ENCODE data around the gene ARHGEF1.

The ARHGEF1 gene

DNA sequence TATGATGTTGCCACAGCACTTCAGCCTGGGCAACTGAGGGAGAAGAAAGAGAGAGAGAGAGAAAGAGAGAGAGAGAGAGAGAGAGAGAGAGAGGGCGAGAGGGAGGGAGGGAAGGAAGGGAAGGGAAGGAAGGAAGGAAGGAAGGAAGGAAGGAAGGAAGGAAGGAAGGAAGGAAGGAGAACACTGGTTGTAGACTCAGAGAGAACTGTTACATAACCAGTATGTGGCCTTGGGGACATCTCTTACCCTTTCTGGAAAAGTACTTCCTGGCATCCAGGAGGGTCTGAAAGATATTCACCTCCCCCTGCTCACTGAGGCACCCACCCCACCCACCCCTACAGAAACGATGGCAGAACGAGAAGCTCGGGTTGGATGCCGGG is 2.7 kb upstream of the ARHGEF1 start:
- no peak for DNase-seq (ENCODE audit: low read depth in 2 of 3, low spot score in 2 of 3)

DNA sequence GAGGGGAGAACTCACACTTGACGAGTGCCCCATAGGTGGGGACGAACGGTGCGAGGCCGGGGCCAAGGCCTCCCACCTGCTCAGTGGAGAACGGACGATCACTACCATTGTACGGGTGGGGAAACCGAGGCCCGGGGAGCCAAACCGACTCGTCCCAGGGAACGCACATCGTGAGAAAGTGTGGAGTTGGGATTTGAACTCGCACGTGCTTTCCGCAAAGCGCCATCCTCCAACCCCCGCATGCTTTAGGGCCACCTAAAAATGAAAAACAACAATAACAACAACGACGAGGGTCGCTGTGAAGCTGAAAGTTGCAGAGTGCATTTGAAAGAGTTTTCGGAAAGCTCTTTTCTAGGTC is 458 bp downstream of the ARHGEF1 start:
- no peak for DNase-seq (ENCODE audit: low read depth in 2 of 3, low spot score in 2 of 3)

DNA sequence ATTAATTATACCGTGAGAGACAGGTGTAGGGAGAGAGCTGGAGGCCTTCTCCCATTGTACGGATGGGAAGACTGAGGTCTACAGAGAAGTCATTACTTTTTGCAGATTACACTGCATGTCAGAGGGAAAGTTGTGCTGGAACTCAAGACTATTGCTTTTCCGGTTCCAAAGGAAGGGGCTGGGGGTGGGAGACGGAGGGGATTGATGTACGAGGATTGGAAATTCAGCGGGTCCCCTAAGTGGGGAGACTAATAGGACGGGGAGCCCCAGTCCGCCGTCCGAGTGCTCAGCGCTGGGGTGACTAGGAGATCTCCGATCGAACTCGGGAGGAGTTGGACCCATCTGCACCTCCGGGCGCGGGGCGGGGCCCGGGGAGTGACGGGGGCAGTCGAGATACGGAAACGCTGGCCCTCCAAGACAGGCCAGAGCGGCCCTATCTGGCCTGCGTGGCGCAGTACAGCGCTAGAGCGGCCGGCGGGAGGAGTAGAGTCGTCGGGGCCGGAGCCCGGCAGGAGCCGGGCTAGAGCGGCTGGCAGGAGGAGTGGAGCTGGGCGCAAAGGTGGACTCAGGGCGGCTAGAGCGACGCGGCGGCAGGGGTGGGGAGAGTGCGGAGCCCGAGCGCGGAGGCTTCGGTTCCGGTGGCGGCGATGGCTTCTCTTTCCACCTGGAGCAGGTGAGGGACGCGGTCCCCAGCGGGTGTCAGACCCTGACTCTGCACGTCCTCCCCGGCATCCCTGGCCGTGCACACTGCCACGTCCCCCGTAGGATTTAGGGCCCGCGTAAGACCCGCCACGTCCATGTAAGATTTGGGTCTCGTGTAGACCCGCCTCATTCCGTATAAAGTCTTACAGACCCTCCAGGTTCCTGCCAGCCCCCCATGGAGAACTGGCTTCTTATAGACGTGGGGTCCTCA is 1.1 kb downstream of the ARHGEF1 start:
- DNase-seq (ENCODE audit: low read depth in 2 of 3, low spot score in 2 of 3) = peak; percentile 80 to 88 (median 83)

DNA sequence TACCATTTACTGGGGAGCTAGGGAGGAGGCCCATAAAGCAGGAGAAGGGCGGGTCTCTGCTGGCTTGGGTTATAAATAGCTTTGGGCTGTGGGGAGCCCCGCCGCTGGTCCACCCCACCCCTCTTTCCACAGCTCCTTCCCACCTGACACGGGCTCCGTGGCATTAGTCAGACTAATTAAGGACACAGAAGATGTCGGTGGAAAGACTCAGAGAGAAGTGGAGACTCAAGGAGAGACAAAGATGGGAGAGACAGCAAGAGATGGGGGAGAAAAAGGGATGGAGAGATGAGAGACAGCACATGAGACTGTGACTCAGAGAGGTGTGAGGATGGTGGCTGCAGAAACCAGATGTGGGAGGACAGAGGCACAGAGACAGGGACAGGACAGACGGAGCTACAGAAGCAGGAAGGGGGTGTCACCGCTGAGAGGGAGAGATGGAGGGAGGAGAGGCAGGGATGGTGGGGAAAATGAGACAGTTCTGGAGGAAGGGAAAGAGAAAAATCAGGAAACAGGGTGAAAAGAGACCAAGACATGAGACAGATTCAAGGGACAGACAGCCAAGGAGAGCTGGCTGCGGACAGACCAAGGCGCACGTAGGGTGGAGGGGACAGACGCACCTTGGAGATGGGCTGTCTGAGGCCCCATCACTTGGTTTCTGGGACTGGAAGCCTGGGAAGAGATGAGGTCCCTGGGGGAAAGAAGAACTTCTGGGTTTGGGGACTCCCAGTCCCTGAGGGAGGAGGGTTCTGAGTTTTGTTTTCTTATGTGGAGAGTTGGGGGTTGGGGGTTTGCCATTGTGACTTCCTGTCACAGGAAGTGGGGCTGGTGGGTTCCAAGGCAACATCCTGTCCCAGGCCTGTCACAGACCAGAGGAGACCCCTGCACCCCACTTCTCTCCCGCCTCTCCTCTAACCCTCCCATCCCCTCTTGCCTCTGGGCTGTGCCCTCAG is 4.1 kb downstream of the ARHGEF1 start:
- DNase-seq (ENCODE audit: low read depth in 2 of 3, low spot score in 2 of 3) = no peak

DNA sequence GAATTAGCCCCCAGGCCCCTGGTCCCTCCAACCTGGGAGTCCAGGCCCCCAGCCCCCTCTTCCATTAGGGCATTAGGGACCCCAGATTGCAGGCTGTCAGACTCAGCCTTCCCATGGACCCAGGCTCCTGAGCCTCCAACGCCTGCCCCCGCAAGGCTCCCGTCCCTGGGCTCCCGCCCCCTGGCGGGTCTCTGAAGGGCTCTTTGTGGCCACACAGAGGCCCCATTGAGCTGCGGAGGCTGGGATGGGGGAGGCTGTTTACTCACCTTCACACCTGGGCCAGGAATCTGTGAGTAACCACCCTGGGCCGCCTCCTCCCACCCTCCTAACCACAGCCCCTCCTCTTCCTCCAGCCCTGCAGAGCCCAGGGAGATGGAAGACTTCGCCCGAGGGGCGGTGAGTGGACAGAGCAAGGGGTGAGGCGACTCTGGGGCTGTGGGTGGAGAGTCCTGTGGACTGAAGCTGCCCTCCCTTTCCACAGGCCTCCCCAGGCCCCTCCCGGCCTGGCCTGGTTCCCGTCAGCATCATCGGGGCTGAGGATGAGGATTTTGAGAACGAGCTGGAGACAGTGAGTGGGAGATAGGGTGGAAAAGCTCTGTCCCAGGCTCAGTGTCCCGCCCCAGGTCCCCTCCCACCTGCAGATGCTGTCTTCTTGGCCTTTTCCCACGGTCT is 4.9 kb downstream of the ARHGEF1 start:
- DNase-seq (ENCODE audit: low read depth in 2 of 3, low spot score in 2 of 3) = peak; percentile 66 to 80 (median 79)

DNA sequence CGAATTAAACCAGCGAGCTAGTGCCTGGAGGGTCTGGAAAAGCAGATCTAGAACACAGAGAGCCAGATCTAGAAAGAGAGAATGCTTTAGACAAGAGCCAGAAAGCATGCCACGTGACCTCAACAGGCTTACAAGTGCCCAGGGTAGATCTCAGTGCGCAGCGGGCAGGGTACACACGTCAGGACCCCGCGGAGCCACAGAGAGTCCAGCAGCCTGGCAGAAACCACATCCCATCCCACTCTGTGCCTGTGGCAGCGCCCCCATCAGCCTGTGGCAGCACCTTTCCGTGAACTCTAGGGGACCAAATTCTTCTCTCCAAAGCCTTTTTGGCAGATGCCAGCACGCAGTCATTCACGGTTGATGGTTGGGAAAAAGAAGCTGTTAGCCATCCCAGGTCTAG is 5.9 kb downstream of the ARHGEF1 start:
- DNase-seq (ENCODE audit: low read depth in 2 of 3, low spot score in 2 of 3) = no peak

DNA sequence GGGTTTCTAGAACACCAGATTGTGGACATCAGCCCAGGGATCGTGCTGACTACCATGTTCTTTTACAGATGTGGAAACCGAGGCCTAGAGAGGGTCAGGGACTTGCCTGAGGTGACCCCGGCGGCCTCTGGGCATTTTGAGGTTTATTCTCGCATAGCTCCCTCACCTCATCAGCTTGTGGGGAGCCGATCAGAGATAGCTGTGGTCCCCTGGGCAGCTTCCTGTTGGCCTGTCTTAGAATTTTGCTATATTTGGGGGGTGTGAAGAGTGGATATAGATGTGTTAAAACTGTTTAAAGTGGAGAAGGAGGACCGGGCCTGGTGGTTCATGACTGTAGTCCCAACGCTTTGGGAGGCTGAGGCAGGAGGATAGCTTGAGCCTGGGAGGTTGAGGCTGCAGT is 6.9 kb downstream of the ARHGEF1 start:
- DNase-seq (ENCODE audit: low read depth in 2 of 3, low spot score in 2 of 3) = no peak

DNA sequence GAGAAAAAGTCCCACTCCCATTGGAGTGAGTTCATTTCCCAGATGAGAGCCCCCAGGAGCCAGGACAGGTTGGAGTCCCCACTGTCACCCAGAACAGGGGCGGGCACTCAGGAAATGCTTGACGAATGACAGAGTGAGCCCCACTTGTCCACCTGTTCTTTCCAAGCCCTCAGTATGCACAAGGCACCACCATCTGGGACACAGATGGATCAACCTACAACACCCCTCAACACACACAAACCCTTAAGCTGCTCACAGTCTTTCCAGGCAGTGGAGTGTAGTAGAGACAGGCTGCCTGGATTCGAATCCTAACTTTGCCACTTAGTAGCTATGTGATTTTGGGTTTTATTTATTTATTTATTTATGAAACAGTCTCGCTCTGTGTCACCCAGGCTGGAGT is 8.0 kb downstream of the ARHGEF1 start:
- DNase-seq (ENCODE audit: low read depth in 2 of 3, low spot score in 2 of 3) = no peak

DNA sequence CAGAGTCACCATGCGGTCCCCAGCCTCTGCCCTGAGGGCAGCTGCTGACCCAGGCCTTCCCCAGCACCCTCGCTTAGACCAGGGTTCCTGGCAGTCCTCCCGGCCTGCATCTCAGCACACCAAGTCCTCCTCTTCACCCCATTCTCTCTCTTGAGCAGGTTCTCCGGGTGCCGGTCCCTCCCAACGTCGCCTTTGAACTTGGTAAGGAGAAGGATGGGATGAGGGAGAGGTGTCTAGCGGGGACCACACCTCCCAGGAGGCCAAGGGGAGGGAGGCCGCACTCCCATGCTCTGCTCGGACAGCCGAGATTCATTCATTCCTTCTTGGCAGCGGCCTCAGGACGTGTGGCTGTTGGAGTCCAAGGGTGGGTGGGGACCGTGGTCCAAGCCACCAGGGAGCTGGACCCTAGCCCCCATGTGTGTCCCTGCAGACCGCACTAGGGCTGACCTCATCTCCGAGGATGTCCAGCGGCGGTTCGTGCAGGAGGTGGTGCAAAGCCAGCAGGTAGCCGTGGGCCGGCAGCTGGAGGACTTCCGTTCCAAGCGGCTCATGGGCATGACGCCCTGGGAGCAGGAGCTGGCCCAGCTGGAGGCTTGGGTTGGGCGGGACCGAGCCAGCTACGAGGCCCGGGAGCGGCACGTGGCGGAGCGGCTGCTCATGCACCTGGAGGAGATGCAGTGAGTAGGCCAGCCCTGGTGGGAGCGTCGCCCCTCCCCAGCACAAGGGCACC is 9.4 kb downstream of the ARHGEF1 start:
- DNase-seq (ENCODE audit: low read depth in 2 of 3, low spot score in 2 of 3) = no peak

DNA sequence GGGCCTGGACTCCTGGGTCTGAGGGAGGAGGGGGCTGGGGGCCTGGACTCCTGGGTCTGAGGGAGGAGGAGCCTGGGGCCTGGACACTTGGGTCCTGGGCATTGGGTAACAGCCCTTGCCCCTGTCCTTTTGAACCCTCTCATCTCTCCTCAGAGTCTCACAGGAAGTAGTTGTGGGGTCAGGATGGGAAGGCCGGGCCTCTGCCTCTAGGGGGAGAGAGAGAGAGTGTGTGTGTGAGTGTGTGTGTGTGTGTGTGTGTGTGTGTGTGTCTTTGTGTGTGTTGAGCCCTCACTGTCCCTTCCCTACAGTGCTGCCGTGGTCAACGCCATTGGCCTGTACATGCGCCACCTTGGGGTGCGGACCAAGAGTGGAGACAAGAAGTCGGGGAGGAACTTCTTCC is 10.9 kb downstream of the ARHGEF1 start:
- no peak for DNase-seq (ENCODE audit: low read depth in 2 of 3, low spot score in 2 of 3)

DNA sequence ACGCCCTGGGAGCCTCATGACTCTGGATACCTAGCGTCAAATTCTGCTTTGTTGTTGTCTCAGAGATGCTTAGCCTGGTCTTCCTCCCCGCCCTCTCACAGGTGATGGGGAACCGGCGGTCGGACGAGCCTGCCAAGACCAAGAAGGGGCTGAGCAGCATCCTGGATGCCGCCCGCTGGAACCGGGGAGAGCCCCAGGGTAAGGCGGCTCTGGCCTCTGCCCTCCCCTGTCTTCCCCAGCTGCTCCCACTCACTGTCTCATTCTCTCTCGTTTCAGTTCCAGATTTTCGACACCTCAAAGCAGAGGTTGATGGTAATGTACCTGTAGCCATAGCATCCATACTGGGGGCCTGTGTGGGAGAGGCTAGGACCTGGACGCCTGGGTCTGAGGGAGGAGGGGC is 11.4 kb downstream of the ARHGEF1 start:
- no peak for DNase-seq (ENCODE audit: low read depth in 2 of 3, low spot score in 2 of 3)

DNA sequence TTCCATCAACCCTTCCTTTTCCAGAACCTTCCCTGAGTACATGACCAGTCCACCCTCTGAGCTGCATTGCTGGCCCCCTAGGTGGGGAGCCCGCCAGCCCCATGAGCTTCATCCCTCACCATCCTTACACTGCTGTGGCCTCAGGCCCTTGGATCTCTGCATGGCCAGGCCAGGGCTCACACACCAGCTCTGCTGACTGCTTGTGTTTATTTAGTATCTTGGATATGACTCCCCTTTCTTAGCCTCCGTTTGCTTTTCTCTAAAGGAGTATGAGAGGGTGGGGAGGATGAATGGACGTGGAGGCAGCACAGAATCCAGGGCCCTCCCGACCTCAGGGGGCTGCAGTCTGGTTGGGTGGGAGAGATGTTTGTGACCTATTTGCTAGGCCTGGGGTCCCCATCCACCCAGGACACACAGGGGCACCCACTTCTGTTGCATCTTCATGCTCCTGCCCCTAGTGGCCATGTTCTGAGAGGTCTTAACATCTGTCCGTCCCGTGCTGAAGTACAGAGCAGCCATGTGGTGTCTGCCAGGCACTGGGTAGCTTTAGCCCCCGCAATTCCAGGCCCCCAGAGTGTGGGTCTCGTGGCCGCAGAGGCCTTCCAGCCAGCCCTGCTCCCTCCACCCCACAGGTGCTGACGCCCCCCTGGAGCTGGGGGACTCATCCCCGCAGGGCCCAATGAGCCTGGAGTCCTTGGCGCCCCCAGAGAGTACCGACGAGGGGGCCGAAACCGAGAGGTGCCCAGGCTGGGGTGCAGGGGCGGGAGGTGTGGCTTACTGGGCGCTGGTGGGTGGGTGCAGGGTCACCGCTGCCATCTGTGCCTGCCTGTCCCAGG is 13.0 kb downstream of the ARHGEF1 start:
- DNase-seq (ENCODE audit: low read depth in 2 of 3, low spot score in 2 of 3) = no peak

DNA sequence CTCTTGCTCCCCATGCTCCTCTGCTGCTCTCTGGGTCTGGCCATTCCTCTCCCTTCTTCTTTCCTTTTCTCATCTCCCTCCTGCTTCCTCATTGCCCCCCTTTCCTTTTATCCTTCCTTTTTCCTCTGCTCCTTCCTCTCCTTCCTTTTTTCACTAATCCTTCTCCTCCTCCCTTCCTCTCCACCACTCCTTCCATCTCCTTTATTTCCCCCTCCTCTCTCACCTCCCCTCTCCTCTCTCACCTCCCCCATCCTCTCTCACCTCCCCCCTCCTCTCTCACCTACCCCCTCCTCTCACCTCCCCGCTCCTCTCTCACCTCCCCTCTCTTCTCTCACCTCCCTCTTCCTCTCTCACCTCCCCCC is 13.6 kb downstream of the ARHGEF1 start:
- no peak for DNase-seq (ENCODE audit: low read depth in 2 of 3, low spot score in 2 of 3)

DNA sequence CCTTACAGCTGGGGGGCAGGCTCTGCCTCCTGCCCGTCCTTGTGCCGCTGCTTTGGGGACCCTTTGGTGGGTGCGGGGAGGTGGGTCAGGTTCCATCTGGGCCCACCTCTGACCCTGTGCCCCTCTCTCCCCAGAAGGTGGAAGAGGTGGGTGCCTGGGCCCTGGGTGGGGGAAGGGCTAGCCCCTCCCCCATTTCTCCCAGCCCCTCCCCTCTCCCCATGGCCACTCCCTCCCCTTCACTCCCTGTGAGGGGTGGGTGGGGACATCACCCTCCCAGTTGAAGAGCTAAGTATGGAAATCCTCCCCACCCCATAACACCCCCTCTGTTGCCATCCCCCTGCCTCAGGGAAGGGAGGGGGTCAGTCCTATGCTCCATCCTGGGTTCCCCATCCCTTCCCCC is 14.2 kb downstream of the ARHGEF1 start:
- no peak for DNase-seq (ENCODE audit: low read depth in 2 of 3, low spot score in 2 of 3)

DNA sequence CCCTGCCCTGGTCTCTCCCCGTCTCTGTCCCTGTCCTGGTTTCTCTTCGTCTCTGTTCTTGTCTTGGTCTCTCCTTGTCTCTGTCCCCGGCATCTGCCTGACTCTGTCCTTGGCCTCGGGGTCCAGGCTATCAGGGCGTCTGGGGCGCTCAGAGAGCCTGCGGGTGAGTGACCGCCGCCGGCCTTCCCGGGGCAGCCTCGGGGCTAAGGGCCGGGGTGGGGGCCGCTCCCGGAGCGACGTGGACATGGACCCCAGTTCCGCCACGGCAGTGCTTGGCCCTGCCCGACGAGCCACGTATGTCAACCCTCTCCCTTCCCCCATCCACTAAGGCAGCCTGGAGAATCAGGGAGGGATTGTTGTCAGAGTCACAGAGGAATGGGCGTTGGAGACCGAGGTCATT is 14.8 kb downstream of the ARHGEF1 start:
- DNase-seq (ENCODE audit: low read depth in 2 of 3, low spot score in 2 of 3) = no peak

DNA sequence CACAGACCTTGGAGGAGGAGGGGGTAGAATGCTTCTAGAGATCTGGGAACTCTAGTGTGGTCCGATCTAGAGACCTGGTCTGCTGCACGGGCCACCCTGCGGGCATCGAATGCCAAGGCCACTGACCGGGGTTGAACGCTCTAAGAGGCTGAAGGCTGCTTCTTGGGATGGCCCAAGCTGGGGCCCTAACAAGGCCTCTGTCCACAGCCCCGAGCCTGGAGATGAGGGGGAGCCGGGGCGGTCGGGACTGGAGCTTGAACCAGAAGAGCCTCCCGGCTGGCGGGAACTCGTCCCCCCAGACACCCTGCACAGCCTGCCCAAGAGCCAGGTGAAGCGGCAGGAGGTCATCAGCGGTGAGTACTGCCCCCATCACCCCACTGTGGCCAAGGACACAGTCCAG is 15.3 kb downstream of the ARHGEF1 start:
- DNase-seq (ENCODE audit: low read depth in 2 of 3, low spot score in 2 of 3) = no peak

DNA sequence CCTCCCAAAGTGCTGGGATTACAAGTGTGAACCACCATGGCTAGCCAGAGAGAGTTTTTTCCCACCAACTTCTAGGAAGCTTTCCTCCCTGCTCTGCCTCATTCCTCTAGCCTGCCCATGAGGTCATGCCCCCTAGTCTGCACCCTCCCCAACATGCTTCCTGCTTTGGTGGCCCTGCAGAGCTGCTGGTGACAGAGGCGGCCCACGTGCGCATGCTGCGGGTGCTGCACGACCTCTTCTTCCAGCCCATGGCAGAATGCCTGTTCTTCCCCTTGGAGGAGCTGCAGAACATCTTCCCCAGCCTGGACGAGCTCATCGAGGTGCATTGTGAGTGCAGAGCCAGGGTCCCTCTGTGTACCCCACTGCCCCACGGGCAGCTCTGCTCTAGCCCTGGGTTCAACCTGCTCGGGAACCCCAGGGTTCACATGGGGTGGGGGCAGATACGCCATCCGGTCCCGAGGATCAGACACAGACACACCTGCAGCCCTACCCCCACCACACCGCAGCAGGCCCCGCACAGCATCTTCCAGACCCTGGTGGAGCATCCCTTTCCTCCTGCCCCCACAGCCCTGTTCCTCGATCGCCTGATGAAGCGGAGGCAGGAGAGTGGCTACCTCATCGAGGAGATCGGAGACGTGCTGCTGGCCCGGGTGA is 18.9 kb downstream of the ARHGEF1 start:
- no peak for DNase-seq (ENCODE audit: low read depth in 2 of 3, low spot score in 2 of 3)

DNA sequence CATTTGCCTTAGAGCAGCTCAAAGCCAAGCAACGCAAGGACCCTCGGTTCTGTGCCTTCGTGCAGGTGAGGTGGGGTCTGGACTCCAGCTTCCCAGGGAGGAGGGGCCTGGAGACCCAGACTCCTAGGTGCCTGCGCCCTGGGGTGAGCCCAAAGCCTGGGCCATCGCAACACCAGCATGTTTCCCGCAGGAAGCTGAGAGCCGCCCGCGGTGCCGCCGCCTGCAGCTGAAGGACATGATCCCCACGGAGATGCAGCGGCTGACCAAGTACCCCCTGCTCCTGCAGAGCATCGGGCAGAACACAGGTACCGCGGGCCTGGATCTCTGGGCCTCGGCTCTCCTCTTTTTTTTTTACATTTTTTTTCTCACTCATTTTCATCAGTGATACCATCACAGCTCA is 19.6 kb downstream of the ARHGEF1 start:
- DNase-seq (ENCODE audit: low read depth in 2 of 3, low spot score in 2 of 3) = no peak

DNA sequence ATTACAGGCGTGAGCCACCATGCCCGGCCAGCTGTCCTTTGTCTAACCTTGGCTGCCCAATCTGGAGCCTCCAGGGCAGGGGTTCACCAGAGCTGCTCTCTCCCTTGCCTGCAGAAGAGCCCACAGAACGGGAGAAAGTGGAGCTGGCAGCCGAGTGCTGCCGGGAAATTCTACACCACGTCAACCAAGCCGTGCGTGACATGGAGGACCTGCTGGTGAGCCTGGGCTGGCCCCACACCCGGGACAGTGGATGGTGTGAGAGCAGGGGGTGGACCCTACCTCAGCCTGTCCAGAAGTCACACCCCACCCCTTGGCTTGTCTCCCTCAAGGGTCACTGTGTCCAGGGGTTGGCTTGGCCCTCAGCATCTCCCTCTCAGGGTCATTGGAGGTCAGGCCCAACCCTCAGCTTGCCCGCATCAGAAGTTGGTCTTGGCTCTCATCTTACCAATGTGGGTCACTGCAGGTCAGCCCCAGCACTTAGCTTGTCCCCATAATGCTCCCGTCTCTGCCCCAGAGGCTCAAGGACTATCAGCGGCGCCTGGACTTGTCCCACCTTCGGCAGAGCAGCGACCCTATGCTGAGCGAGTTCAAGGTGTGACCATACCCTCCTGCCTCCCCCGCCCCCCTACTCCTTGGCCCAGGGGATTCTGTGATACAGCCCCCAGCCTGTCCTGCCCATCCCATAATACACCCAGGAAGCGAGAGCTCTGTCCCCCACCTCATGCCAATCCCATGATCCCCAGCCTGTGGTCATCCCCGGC is 20.4 kb downstream of the ARHGEF1 start:
- DNase-seq (ENCODE audit: low read depth in 2 of 3, low spot score in 2 of 3) = no peak
